Activated T-cell treated with anti-CD3 and anti-CD28 coated beads, Interleukin-2, amount 50 U/mL, for 48 hours (primary cell): ENCODE results near the gene FLVCR1.
"Not testable (repeated sequence)": the region's sequence is repeated elsewhere in the genome, so short reads cannot be mapped to it uniquely, and the experiment has no call there.

ENCODE experiments used
- DNase-seq, 2 experiments: peaks; one replicate each; pipeline ENCODE4 v3.0.0-alpha.2; 2020

Gene FLVCR1

GRCh38 chr1:212860713-212861581 is 2.9 kb downstream of the FLVCR1 start:
- DNase-seq, result no peak

- DNase-seq, result no peak
Measured at GRCh38 chr1:212862111-212862690, 4.1 kb downstream of the FLVCR1 start.

GRCh38 chr1:212863345-212863744 is 5.3 kb downstream of the FLVCR1 start:
- DNase-seq, result not testable (repeated sequence)

GRCh38 chr1:212864201-212864600 is 6.1 kb downstream of the FLVCR1 start:
- DNase-seq, result no peak

- no peak for DNase-seq
Measured at GRCh38 chr1:212867192-212867591, 9.1 kb downstream of the FLVCR1 start.

- no peak for DNase-seq
Measured at GRCh38 chr1:212871976-212872375, 13.9 kb downstream of the FLVCR1 start.

- no peak for DNase-seq
Measured at GRCh38 chr1:212873518-212873917, 15.4 kb downstream of the FLVCR1 start.

- no peak for DNase-seq
Measured at GRCh38 chr1:212878418-212878817, 20.3 kb downstream of the FLVCR1 start.

GRCh38 chr1:212879947-212880690 is 22.0 kb downstream of the FLVCR1 start:
- no peak for DNase-seq

GRCh38 chr1:212884592-212884991 is 26.5 kb downstream of the FLVCR1 start:
- DNase-seq, result no peak

- DNase-seq, result no peak
Measured at GRCh38 chr1:212892108-212892507, 34.0 kb downstream of the FLVCR1 start.

- DNase-seq, result no peak
Measured at GRCh38 chr1:212899845-212900244, 41.8 kb downstream of the FLVCR1 start.

- DNase-seq, result no peak
Measured at GRCh38 chr1:212901290-212901689, 43.2 kb downstream of the FLVCR1 start.

GRCh38 chr1:212902054-212902453 is 44.0 kb downstream of the FLVCR1 start:
- DNase-seq, result no peak

GRCh38 chr1:212903664-212904063 is 45.6 kb downstream of the FLVCR1 start:
- DNase-seq, result no peak

GRCh38 chr1:212908071-212908470 is 50.0 kb downstream of the FLVCR1 start:
- not testable (repeated sequence) for DNase-seq

GRCh38 chr1:212908971-212909370 is 50.9 kb downstream of the FLVCR1 start:
- DNase-seq, result no peak

GRCh38 chr1:212909652-212910063 is 51.6 kb downstream of the FLVCR1 start:
- DNase-seq, result no peak

- DNase-seq, result not testable (repeated sequence)
Measured at GRCh38 chr1:212910213-212910612, 52.1 kb downstream of the FLVCR1 start.

GRCh38 chr1:212913638-212914037 is 55.6 kb downstream of the FLVCR1 start:
- DNase-seq, result not testable (repeated sequence)

GRCh38 chr1:212914110-212914509 is 56.0 kb downstream of the FLVCR1 start:
- DNase-seq, result not testable (repeated sequence)

GRCh38 chr1:212914789-212915188 is 56.7 kb downstream of the FLVCR1 start:
- DNase-seq, result no peak

GRCh38 chr1:212915245-212916091 is 57.4 kb downstream of the FLVCR1 start:
- no peak for DNase-seq
